A673 (cell line): Measurements from ENCODE around the gene GPR37. TPM values are rescaled to one million over a fixed set of nuclear protein-coding genes. Genes with fewer than 3 reads are reported as not detected.

ENCODE experiments used
- BruUV-seq: library from RNA; stranded (reverse); fragments of 400-500 nt; replicated peaks from 2 replicates; lab custom pipeline; 2021; lab: Mats Ljungman, UMichigan
- CTCF ChIA-PET: fragments of 300-600 bp; sonication (Branson Sonifier 250); formaldehyde crosslinking; loops from one replicate; lab custom pipeline; 2022; ENCODE audit warnings: antibody characterized with exemption; lab: Charles Lee
- POLR2A ChIA-PET: fragments of 300-600 bp; sonication (Branson Sonifier 250); formaldehyde crosslinking; loops from one replicate; lab custom pipeline; 2022; ENCODE audit warnings: antibody characterized with exemption; ENCODE audit not compliant: low non-redundant PET; lab: Charles Lee
- DNase-seq: peaks from one replicate; pipeline ENCODE4 v3.0.0-alpha.2; 2015; ENCODE audit warnings: low spot score
- H3K27ac ChIP-seq: fragments of 200-600 bp; sonication (generic); 2 replicates; pipeline ENCODE4 v1.5.1; 2016; ENCODE audit warnings: mixed run types, low read depth, mild to moderate bottlenecking, mixed read lengths, antibody characterized with exemption, low read length; ENCODE audit not compliant: poor library complexity, severe bottlenecking
- H3K27me3 ChIP-seq: fragments of 200-600 bp; sonication (generic); replicated peaks from 2 replicates; pipeline ENCODE4 v1.6.1; 2017; ENCODE audit warnings: mixed run types, low read depth, mild to moderate bottlenecking, mixed read lengths, antibody characterized with exemption, low read length; ENCODE audit not compliant: insufficient read depth, poor library complexity
- H3K36me3 ChIP-seq: fragments of 200-600 bp; sonication (generic); 2 replicates; pipeline ENCODE4 v1.6.1; 2016; ENCODE audit warnings: mixed run types, mild to moderate bottlenecking, mixed read lengths, antibody characterized with exemption, low read length; ENCODE audit not compliant: insufficient read depth, poor library complexity, severe bottlenecking
- H3K4me1 ChIP-seq: fragments of 200-600 bp; sonication (generic); 2 replicates; pipeline ENCODE4 v1.6.1; 2017; ENCODE audit warnings: mixed run types, mild to moderate bottlenecking, mixed read lengths, antibody characterized with exemption, low read length; ENCODE audit not compliant: insufficient read depth, poor library complexity, severe bottlenecking
- H3K4me3 ChIP-seq: fragments of 200-600 bp; sonication (generic); 2 replicates; pipeline ENCODE4 v1.5.1; 2016; ENCODE audit warnings: low read depth, mixed run types, mild to moderate bottlenecking, mixed read lengths, low read length; ENCODE audit not compliant: poor library complexity, severe bottlenecking
- H3K9me3 ChIP-seq: fragments of 200-600 bp; sonication (generic); 2 replicates; pipeline ENCODE4 v1.6.1; 2016; ENCODE audit warnings: mixed run types, low read depth, mild to moderate bottlenecking, mixed read lengths, antibody characterized with exemption, low read length; ENCODE audit not compliant: poor library complexity, severe bottlenecking
- EZH2 ChIP-seq: fragments of 200-600 bp; sonication (generic); IDR thresholded peaks from 2 replicates; pipeline ENCODE4 v1.6.1; 2017; ENCODE audit warnings: borderline replicate concordance, low read depth, mild to moderate bottlenecking, mixed read lengths, antibody characterized with exemption, low read length; ENCODE audit not compliant: poor library complexity, severe bottlenecking
- intact Hi-C: fragments of 100-400 bp; cut with micrococcal nuclease; formaldehyde crosslinking; loops from one replicate; pipeline ENCODE4 v1.10.0; 2022; ENCODE audit not compliant: unreplicated experiment
- total RNA-seq: library from RNA; stranded (reverse); gene quantifications from 2 replicates; pipeline ENCODE4 v1.2.3, GENCODE V29; 2021
- TF ChIP-seq, protein P1 (sequence below): fragments of 300-800, 200-600 bp; sonication (generic); conservative IDR thresholded peaks from 2 replicates; pipeline ENCODE4 v1.5.1; 2017; ENCODE audit warnings: low read depth, mild to moderate bottlenecking, antibody characterized with exemption, low read length, moderate library complexity, mixed read lengths

Gene GPR37
- total RNA-seq, 1 experiment from 2014 or later, result 0.67 TPM

DNA sequence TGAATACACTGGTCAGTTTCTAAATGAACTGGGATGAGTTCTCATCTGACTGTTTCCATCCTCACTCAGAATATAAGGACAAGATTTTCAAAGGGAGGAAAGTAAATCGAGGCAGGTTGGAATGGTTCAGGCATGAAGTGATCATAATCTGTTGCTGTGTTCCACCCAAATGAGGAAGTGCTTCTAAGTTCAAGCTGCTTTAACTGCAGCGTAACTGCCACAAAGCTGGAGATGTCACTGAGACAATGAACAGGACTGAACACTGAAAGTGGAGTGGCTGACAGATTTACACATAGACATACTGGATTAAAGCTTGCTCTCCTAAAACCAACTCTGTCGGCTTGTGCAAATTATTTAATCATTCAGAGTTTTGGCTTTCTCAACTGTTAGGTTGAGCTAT, 66.6 kb downstream of the GPR37 start:
- no peaks in the 10 kb centered on the region for H3K27me3 ChIP-seq
- no peaks in the 10 kb centered on the region for H3K36me3 ChIP-seq
- H3K4me3 ChIP-seq, result no peak overlapping the region
- H3K9me3 ChIP-seq, result no peaks in the 10 kb centered on the region
- intact Hi-C loops, result no loop called here
- CTCF ChIA-PET, result no interaction called here
- BruUV-seq, result no TSS peak
- POLR2A ChIA-PET, result no interaction called here
- H3K4me1 ChIP-seq, result no peaks in the 10 kb centered on the region
- H3K27ac ChIP-seq, result no peak overlapping the region
- no peak for DNase-seq
- TF ChIP-seq, protein P1, sequence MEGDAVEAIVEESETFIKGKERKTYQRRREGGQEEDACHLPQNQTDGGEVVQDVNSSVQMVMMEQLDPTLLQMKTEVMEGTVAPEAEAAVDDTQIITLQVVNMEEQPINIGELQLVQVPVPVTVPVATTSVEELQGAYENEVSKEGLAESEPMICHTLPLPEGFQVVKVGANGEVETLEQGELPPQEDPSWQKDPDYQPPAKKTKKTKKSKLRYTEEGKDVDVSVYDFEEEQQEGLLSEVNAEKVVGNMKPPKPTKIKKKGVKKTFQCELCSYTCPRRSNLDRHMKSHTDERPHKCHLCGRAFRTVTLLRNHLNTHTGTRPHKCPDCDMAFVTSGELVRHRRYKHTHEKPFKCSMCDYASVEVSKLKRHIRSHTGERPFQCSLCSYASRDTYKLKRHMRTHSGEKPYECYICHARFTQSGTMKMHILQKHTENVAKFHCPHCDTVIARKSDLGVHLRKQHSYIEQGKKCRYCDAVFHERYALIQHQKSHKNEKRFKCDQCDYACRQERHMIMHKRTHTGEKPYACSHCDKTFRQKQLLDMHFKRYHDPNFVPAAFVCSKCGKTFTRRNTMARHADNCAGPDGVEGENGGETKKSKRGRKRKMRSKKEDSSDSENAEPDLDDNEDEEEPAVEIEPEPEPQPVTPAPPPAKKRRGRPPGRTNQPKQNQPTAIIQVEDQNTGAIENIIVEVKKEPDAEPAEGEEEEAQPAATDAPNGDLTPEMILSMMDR, result no peak
- no peak for TF ChIP-seq EZH2

DNA sequence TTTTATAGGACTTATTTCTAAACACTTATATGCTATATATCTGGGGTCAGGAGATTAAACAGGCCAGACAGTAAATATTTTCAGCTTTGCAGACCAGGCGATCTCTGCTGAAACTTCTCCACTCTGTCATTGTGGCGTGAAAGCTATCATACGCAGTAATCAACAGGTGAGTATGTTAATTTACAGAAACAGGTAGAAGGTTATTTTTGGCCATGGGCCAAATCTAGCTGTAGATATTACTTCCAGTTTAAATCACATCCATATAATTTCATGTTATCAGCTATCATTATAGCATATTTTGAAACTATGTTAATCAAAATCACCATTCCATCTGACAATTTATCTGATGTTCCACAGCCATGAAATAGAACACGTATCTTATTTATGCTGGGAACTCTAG, 67.8 kb downstream of the GPR37 start:
- TF ChIP-seq, protein P1, result no peak
- no peak for TF ChIP-seq EZH2
- Histone ChIP-seq H3K27ac (no peak overlapping the region), H3K9me3 (no peaks in the 10 kb centered on the region), H3K4me1 (no peaks in the 10 kb centered on the region), H3K4me3 (no peak overlapping the region), H3K36me3 (no peaks in the 10 kb centered on the region), H3K27me3 (no peaks in the 10 kb centered on the region)
- DNase-seq, result no peak
- intact Hi-C loops, result no loop called here
- CTCF ChIA-PET, result no interaction called here
- BruUV-seq, result no TSS peak
- POLR2A ChIA-PET, result no interaction called here

Other genes starting within 250 kb of the GPR37 start
- 22.7 and 24.7 TPM in 2 replicates for gene POT1, start 164.0 kb upstream of the GPR37 start, total RNA-seq